Measurements from ENCODE around the gene ADCYAP1R1.

Gene ADCYAP1R1

GRCh38 chr7:31113660-31114059, 61.6 kb downstream of the ADCYAP1R1 start:
- Histone ChIP-seq H3K79me1 (ENCODE audit: low read depth, low read length) (no peaks in the 10 kb centered on the region), H3K4ac (ENCODE audit: low read length) (no peak overlapping the region), H3K9ac (ENCODE audit: low read depth, low read length, poor library complexity) (no peak overlapping the region), H3K4me1 (ENCODE audit: control insufficient read depth in 2 of 2, insufficient read depth in 1 of 2, low read depth in 1 of 2, low read length in 2 of 2) (no peaks in the 10 kb centered on the region), H2AK5ac (ENCODE audit: low read depth, low read length) (no peak overlapping the region), H3K27ac (replicated peaks; ENCODE audit: low read length) (no peak overlapping the region), H3K4me2 (ENCODE audit: insufficient read depth, low read length, poor library complexity, severe bottlenecking) (no peak overlapping the region), H2BK15ac (ENCODE audit: low read length) (no peak overlapping the region), H4K8ac (ENCODE audit: low read depth, low read length) (no peak overlapping the region), H3K4me3 (ENCODE audit: low read length in 2 of 2) (no peak overlapping the region), H3K18ac (ENCODE audit: low read length) (no peak overlapping the region), H3K36me3 (replicated peaks in 1 of 2; ENCODE audit: control insufficient read depth in 2 of 2, insufficient read depth in 2 of 2, low read length in 2 of 2) (no peaks in the 10 kb centered on the region), H2BK120ac (ENCODE audit: low read depth, low read length) (no peak overlapping the region), H2AFZ (ENCODE audit: low read length) (no peak overlapping the region), H3K23ac (ENCODE audit: low read depth, low read length, poor library complexity) (no peak overlapping the region), H3K27me3 (ENCODE audit: control insufficient read depth in 3 of 3, insufficient read depth in 3 of 3, low read depth in 1 of 3, low read length in 3 of 3) (no peaks in the 10 kb centered on the region), H2BK5ac (ENCODE audit: low read length) (no peak overlapping the region), H4K91ac (ENCODE audit: low read depth, low read length, poor library complexity) (no peak overlapping the region), H2BK12ac (ENCODE audit: low read length) (no peak overlapping the region), H3K9me3 (replicated peaks in 1 of 2; ENCODE audit: control insufficient read depth in 2 of 2, insufficient read depth in 1 of 2, low read depth in 1 of 2, low read length in 2 of 2) (no peaks in the 10 kb centered on the region), H3K14ac (ENCODE audit: low read length) (no peak overlapping the region)
- DNase-seq (ENCODE audit: low spot score) = no peak
- WGBS, 2 donors (ENCODE audit: extremely low coverage in 2 of 2, insufficient read length in 2 of 2, insufficient replicate concordance in 1 of 2) = no CpG with 5 or more reads among the region's 1 CpG

- no peaks in the 10 kb centered on the region for H3K36me3 ChIP-seq (replicated peaks in 1 of 2; ENCODE audit: control insufficient read depth in 2 of 2, insufficient read depth in 2 of 2, low read length in 2 of 2)
- H3K79me1 ChIP-seq (ENCODE audit: low read depth, low read length) = no peaks in the 10 kb centered on the region
- H4K8ac ChIP-seq (ENCODE audit: low read depth, low read length) = no peak overlapping the region
- no peak overlapping the region for H3K23ac ChIP-seq (ENCODE audit: low read depth, low read length, poor library complexity)
- H3K27ac ChIP-seq (replicated peaks; ENCODE audit: low read length) = no peak overlapping the region
- no peak overlapping the region for H3K18ac ChIP-seq (ENCODE audit: low read length)
- WGBS, 2 donors (ENCODE audit: extremely low coverage in 2 of 2, insufficient read length in 2 of 2, insufficient replicate concordance in 1 of 2) = no CpG with 5 or more reads among the region's 1 CpG
- peaks cover 0 to 2% (median 0%) of the 10 kb centered on the region in 3 experiments for H3K27me3 ChIP-seq (ENCODE audit: control insufficient read depth in 3 of 3, insufficient read depth in 3 of 3, low read depth in 1 of 3, low read length in 3 of 3)
- peak; percentile 51 for DNase-seq (ENCODE audit: low spot score)
- no peak overlapping the region for H2AK5ac ChIP-seq (ENCODE audit: low read depth, low read length)
- H3K9me3 ChIP-seq (replicated peaks in 1 of 2; ENCODE audit: control insufficient read depth in 2 of 2, insufficient read depth in 1 of 2, low read depth in 1 of 2, low read length in 2 of 2) = no peaks in the 10 kb centered on the region
- no peaks in the 10 kb centered on the region for H3K4me1 ChIP-seq (ENCODE audit: control insufficient read depth in 2 of 2, insufficient read depth in 1 of 2, low read depth in 1 of 2, low read length in 2 of 2)
- no peak overlapping the region for H2BK5ac ChIP-seq (ENCODE audit: low read length)
- H2BK15ac ChIP-seq (ENCODE audit: low read length) = no peak overlapping the region
- H2AFZ ChIP-seq (ENCODE audit: low read length) = no peak overlapping the region
- H3K4ac ChIP-seq (ENCODE audit: low read length) = no peak overlapping the region
- no peak overlapping the region for H3K4me2 ChIP-seq (ENCODE audit: insufficient read depth, low read length, poor library complexity, severe bottlenecking)
- no peak overlapping the region for H2BK120ac ChIP-seq (ENCODE audit: low read depth, low read length)
- no peak overlapping the region for H4K91ac ChIP-seq (ENCODE audit: low read depth, low read length, poor library complexity)
- H3K14ac ChIP-seq (ENCODE audit: low read length) = no peak overlapping the region
- no peak overlapping the region for H3K4me3 ChIP-seq (ENCODE audit: low read length in 2 of 2)
- no peak overlapping the region for H2BK12ac ChIP-seq (ENCODE audit: low read length)
- H3K9ac ChIP-seq (ENCODE audit: low read depth, low read length, poor library complexity) = no peak overlapping the region
These were observed 62.7 kb downstream of the ADCYAP1R1 start for GRCh38 chr7:31114593-31115343.

GRCh38 chr7:31116615-31117014, 64.5 kb downstream of the ADCYAP1R1 start:
- Histone ChIP-seq H3K4me1 (ENCODE audit: control insufficient read depth in 2 of 2, insufficient read depth in 1 of 2, low read depth in 1 of 2, low read length in 2 of 2) (no peaks in the 10 kb centered on the region), H3K36me3 (replicated peaks in 1 of 2; ENCODE audit: control insufficient read depth in 2 of 2, insufficient read depth in 2 of 2, low read length in 2 of 2) (no peaks in the 10 kb centered on the region), H3K18ac (ENCODE audit: low read length) (no peak overlapping the region), H4K91ac (ENCODE audit: low read depth, low read length, poor library complexity) (no peak overlapping the region), H3K23ac (ENCODE audit: low read depth, low read length, poor library complexity) (no peak overlapping the region), H3K4me3 (ENCODE audit: low read length in 2 of 2) (no peak overlapping the region), H2BK15ac (ENCODE audit: low read length) (no peak overlapping the region), H3K9ac (ENCODE audit: low read depth, low read length, poor library complexity) (no peak overlapping the region), H2AFZ (ENCODE audit: low read length) (no peak overlapping the region), H3K27ac (replicated peaks; ENCODE audit: low read length) (no peak overlapping the region), H3K9me3 (replicated peaks in 1 of 2; ENCODE audit: control insufficient read depth in 2 of 2, insufficient read depth in 1 of 2, low read depth in 1 of 2, low read length in 2 of 2) (no peaks in the 10 kb centered on the region), H3K4ac (ENCODE audit: low read length) (no peak overlapping the region), H2BK120ac (ENCODE audit: low read depth, low read length) (no peak overlapping the region), H2BK12ac (ENCODE audit: low read length) (no peak overlapping the region), H3K14ac (ENCODE audit: low read length) (no peak overlapping the region), H4K8ac (ENCODE audit: low read depth, low read length) (no peak overlapping the region), H3K27me3 (ENCODE audit: control insufficient read depth in 3 of 3, insufficient read depth in 3 of 3, low read depth in 1 of 3, low read length in 3 of 3) (peaks cover 0 to 2% (median 0%) of the 10 kb centered on the region in 3 experiments), H3K79me1 (ENCODE audit: low read depth, low read length) (no peaks in the 10 kb centered on the region), H2BK5ac (ENCODE audit: low read length) (no peak overlapping the region), H2AK5ac (ENCODE audit: low read depth, low read length) (no peak overlapping the region), H3K4me2 (ENCODE audit: insufficient read depth, low read length, poor library complexity, severe bottlenecking) (no peak overlapping the region)
- WGBS, 2 donors (ENCODE audit: extremely low coverage in 2 of 2, insufficient read length in 2 of 2, insufficient replicate concordance in 1 of 2) = no CpG with 5 or more reads among the region's 3 CpGs
- no peak for DNase-seq (ENCODE audit: low spot score)

- Histone ChIP-seq H3K4me1 (ENCODE audit: control insufficient read depth in 2 of 2, insufficient read depth in 1 of 2, low read depth in 1 of 2, low read length in 2 of 2) (no peaks in the 10 kb centered on the region), H2AFZ (ENCODE audit: low read length) (no peak overlapping the region), H3K23ac (ENCODE audit: low read depth, low read length, poor library complexity) (no peak overlapping the region), H2AK5ac (ENCODE audit: low read depth, low read length) (no peak overlapping the region), H2BK120ac (ENCODE audit: low read depth, low read length) (no peak overlapping the region), H3K4ac (ENCODE audit: low read length) (no peak overlapping the region), H4K91ac (ENCODE audit: low read depth, low read length, poor library complexity) (no peak overlapping the region), H3K4me3 (ENCODE audit: low read length in 2 of 2) (no peak overlapping the region), H3K18ac (ENCODE audit: low read length) (no peak overlapping the region), H3K27ac (replicated peaks; ENCODE audit: low read length) (no peak overlapping the region), H3K36me3 (replicated peaks in 1 of 2; ENCODE audit: control insufficient read depth in 2 of 2, insufficient read depth in 2 of 2, low read length in 2 of 2) (no peaks in the 10 kb centered on the region), H3K14ac (ENCODE audit: low read length) (no peak overlapping the region), H2BK15ac (ENCODE audit: low read length) (no peak overlapping the region), H3K9me3 (replicated peaks in 1 of 2; ENCODE audit: control insufficient read depth in 2 of 2, insufficient read depth in 1 of 2, low read depth in 1 of 2, low read length in 2 of 2) (no peaks in the 10 kb centered on the region), H4K8ac (ENCODE audit: low read depth, low read length) (no peak overlapping the region), H3K27me3 (ENCODE audit: control insufficient read depth in 3 of 3, insufficient read depth in 3 of 3, low read depth in 1 of 3, low read length in 3 of 3) (peaks cover 0 to 4% (median 0%) of the 10 kb centered on the region in 3 experiments), H2BK5ac (ENCODE audit: low read length) (no peak overlapping the region), H3K79me1 (ENCODE audit: low read depth, low read length) (no peaks in the 10 kb centered on the region), H3K9ac (ENCODE audit: low read depth, low read length, poor library complexity) (no peak overlapping the region), H2BK12ac (ENCODE audit: low read length) (no peak overlapping the region), H3K4me2 (ENCODE audit: insufficient read depth, low read length, poor library complexity, severe bottlenecking) (no peak overlapping the region)
- no CpG with 5 or more reads among the region's 4 CpGs for WGBS, 2 donors (ENCODE audit: extremely low coverage in 2 of 2, insufficient read length in 2 of 2, insufficient replicate concordance in 1 of 2)
- DNase-seq (ENCODE audit: low spot score) = no peak
These were observed 67.1 kb downstream of the ADCYAP1R1 start for GRCh38 chr7:31119249-31119648.

Data from neuronal stem cell (in vitro differentiated cells).